Hepatocyte (in vitro differentiated cells): ENCODE measurements around the gene LPP.

ENCODE experiments used
- EZH2 ChIP-seq: fragments of 200-600 bp; sonication (generic); IDR thresholded peaks from 2 replicates; pipeline ENCODE4 v1.6.1; 2016; ENCODE audit warnings: antibody characterized with exemption, mild to moderate bottlenecking, borderline replicate concordance
- EZH2phosphoT487 ChIP-seq: fragments of 200-600 bp; sonication (generic); IDR thresholded peaks from one replicate; pipeline ENCODE4 v1.6.1; 2018; ENCODE audit warnings: antibody characterized with exemption, mild to moderate bottlenecking, low read depth, moderate library complexity; ENCODE audit not compliant: unreplicated experiment, severe bottlenecking
- TF ChIP-seq, protein P1 (sequence below): fragments of 200-600 bp; sonication (generic); IDR thresholded peaks from 2 replicates; pipeline ENCODE4 v1.5.1; 2016; ENCODE audit warnings: antibody characterized with exemption, mild to moderate bottlenecking; ENCODE audit not compliant: poor library complexity

- TF ChIP-seq, protein P1, sequence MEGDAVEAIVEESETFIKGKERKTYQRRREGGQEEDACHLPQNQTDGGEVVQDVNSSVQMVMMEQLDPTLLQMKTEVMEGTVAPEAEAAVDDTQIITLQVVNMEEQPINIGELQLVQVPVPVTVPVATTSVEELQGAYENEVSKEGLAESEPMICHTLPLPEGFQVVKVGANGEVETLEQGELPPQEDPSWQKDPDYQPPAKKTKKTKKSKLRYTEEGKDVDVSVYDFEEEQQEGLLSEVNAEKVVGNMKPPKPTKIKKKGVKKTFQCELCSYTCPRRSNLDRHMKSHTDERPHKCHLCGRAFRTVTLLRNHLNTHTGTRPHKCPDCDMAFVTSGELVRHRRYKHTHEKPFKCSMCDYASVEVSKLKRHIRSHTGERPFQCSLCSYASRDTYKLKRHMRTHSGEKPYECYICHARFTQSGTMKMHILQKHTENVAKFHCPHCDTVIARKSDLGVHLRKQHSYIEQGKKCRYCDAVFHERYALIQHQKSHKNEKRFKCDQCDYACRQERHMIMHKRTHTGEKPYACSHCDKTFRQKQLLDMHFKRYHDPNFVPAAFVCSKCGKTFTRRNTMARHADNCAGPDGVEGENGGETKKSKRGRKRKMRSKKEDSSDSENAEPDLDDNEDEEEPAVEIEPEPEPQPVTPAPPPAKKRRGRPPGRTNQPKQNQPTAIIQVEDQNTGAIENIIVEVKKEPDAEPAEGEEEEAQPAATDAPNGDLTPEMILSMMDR = no peak
- TF ChIP-seq EZH2phosphoT487 (no peak), EZH2 (no peak)
Observed at GRCh38 chr3:188396251-188396650, 242.3 kb downstream of the LPP start.
